Measurements from ENCODE around the gene IGFALS.

DNA sequence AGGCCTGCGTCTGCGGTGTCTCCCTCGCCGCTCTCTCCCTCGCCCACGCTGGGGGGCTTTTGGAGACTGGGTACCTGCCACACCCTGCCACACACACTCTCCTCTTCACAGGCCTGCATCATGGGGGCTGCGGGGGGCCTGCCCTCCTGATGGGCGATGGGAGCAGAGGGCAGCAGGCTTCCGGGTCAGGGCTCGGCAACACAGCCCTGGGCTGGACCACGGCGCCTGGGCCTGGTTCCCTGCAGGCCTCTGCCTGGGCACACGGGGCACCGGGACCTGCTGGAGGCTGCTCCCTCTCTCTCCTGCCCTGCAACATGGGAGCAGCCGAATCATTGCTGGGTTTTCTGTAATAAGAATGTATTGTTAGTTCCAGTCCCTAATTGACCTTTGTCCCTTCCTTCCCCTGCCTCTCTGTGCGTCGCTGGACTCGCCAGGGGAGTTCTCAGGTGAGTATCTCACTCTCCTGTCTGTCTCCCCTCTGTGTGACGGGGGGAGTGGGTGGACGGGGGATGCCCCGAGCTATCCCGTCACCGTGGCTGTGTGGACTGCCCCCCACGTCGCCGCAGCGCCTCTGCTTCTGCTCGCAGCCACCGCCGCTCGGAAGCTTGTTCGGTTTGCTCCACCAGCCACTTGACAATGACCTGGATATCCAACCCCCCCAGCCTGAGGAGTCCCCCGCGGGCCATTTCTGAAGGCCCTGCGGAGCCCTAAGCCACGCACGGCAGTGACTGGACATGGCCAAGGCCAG is 35.6 kb downstream of the IGFALS start:
- TF ChIP-seq, protein P1, sequence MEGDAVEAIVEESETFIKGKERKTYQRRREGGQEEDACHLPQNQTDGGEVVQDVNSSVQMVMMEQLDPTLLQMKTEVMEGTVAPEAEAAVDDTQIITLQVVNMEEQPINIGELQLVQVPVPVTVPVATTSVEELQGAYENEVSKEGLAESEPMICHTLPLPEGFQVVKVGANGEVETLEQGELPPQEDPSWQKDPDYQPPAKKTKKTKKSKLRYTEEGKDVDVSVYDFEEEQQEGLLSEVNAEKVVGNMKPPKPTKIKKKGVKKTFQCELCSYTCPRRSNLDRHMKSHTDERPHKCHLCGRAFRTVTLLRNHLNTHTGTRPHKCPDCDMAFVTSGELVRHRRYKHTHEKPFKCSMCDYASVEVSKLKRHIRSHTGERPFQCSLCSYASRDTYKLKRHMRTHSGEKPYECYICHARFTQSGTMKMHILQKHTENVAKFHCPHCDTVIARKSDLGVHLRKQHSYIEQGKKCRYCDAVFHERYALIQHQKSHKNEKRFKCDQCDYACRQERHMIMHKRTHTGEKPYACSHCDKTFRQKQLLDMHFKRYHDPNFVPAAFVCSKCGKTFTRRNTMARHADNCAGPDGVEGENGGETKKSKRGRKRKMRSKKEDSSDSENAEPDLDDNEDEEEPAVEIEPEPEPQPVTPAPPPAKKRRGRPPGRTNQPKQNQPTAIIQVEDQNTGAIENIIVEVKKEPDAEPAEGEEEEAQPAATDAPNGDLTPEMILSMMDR (IDR thresholded peaks at IDR 0.05), result no peak
- no peak for TF ChIP-seq POLR2A (IDR thresholded peaks at IDR 0.05)

All from transverse colon (tissue), 3 donors.